Mesendoderm (in vitro differentiated cells): ENCODE measurements around the gene BRCA2.
"Not testable (repeated sequence)": the region's sequence is repeated elsewhere in the genome, so short reads cannot be mapped to it uniquely, and the experiment has no call there.

Experiments
- DNase-seq: peaks from one replicate; pipeline ENCODE4 v3.0.0; 2013
- H2AK5ac ChIP-seq: 2 replicates; pipeline ENCODE4 v1.6.1; 2013; ENCODE audit warnings: low read length, inconsistent platforms
- H2BK120ac ChIP-seq: 2 replicates; pipeline ENCODE4 v1.6.1; 2013; ENCODE audit warnings: low read depth, mild to moderate bottlenecking, low read length, moderate library complexity, mixed read lengths
- H2BK15ac ChIP-seq: replicated peaks from 2 replicates; pipeline ENCODE4 v1.6.1; 2013; ENCODE audit warnings: low read depth, mild to moderate bottlenecking, moderate library complexity
- H2BK5ac ChIP-seq: 2 replicates; pipeline ENCODE4 v1.6.1; 2013; ENCODE audit warnings: low read length, inconsistent platforms
- H3K18ac ChIP-seq: 2 replicates; pipeline ENCODE4 v1.6.1; 2013; ENCODE audit warnings: mild to moderate bottlenecking, low read length, mixed read lengths
- H3K23ac ChIP-seq: one replicate; pipeline ENCODE4 v1.6.1; 2013; ENCODE audit warnings: low read length
- H3K27ac ChIP-seq: 2 replicates; pipeline ENCODE4 v1.5.1; 2013; ENCODE audit warnings: low read depth, mild to moderate bottlenecking, inconsistent platforms, low read length, moderate library complexity
- H3K27me3 ChIP-seq: 2 replicates; pipeline ENCODE4 v1.6.1; 2013; ENCODE audit warnings: low read length, control low read depth, mild to moderate bottlenecking, inconsistent platforms; ENCODE audit not compliant: insufficient read depth, poor library complexity
- H3K36me3 ChIP-seq: 2 replicates; pipeline ENCODE4 v1.6.1; 2013; ENCODE audit warnings: low read length, inconsistent platforms; ENCODE audit not compliant: control insufficient read depth, insufficient read depth
- H3K4ac ChIP-seq: one replicate; pipeline ENCODE4 v1.6.1; 2013; ENCODE audit warnings: low read depth, mild to moderate bottlenecking, low read length, moderate library complexity
- H3K4me1 ChIP-seq: 2 replicates; pipeline ENCODE4 v1.6.1; 2013; ENCODE audit warnings: low read depth, low read length, inconsistent platforms; ENCODE audit not compliant: control insufficient read depth
- H3K4me2 ChIP-seq: 2 replicates; pipeline ENCODE4 v1.6.1; 2013; ENCODE audit warnings: low read length
- H3K4me3 ChIP-seq: 2 replicates; pipeline ENCODE4 v1.5.1; 2013; ENCODE audit warnings: mild to moderate bottlenecking, low read length
- H3K56ac ChIP-seq: one replicate; pipeline ENCODE4 v1.6.1; 2013; ENCODE audit warnings: low read length
- H3K79me1 ChIP-seq: 2 replicates; pipeline ENCODE4 v1.6.1; 2013; ENCODE audit warnings: low read length, inconsistent platforms
- H3K79me2 ChIP-seq: 2 replicates; pipeline ENCODE4 v1.6.1; 2013; ENCODE audit warnings: mild to moderate bottlenecking, low read length; ENCODE audit not compliant: control insufficient read depth, insufficient read depth
- H3K9ac ChIP-seq: 2 replicates; pipeline ENCODE4 v1.6.1; 2013; ENCODE audit warnings: low read length, inconsistent platforms
- H4K5ac ChIP-seq: one replicate; pipeline ENCODE4 v1.6.1; 2013; ENCODE audit warnings: low read length
- H4K8ac ChIP-seq: one replicate; pipeline ENCODE4 v1.6.1; 2013; ENCODE audit warnings: low read depth, mild to moderate bottlenecking, control low read depth, low read length, moderate library complexity
- WGBS: extraction: QIAGEN DNeasy Blood & Tissue Kit; methylation state at CpG from one replicate; pipeline ENCODE4 v1.1.7; 2013; ENCODE audit warnings: low lambda C conversion rate, missing lambda C conversion rate; ENCODE audit not compliant: insufficient coverage; ENCODE audit errors: extremely low coverage; 5-methylcytosine and 5-hydroxymethylcytosine counted together

Gene BRCA2

GRCh38 chr13:32350839-32351441 lies 35.6 kb downstream of the BRCA2 start:
- H3K23ac ChIP-seq, H3K27ac ChIP-seq, H3K4me2 ChIP-seq, H3K79me2 ChIP-seq, H2BK15ac ChIP-seq, H3K27me3 ChIP-seq, H3K56ac ChIP-seq, H2BK120ac ChIP-seq, H4K5ac ChIP-seq, H3K79me1 ChIP-seq, H3K4me3 ChIP-seq, H4K8ac ChIP-seq, H2AK5ac ChIP-seq, H3K18ac ChIP-seq, H2BK5ac ChIP-seq, DNase-seq, H3K36me3 ChIP-seq, H3K4me1 ChIP-seq, H3K9ac ChIP-seq, H3K4ac ChIP-seq: not testable (repeated sequence)
- WGBS, result no CpG with 5 or more reads among the region's 15 CpGs

GRCh38 chr13:32354040-32354439 lies 38.7 kb downstream of the BRCA2 start:
- H2BK120ac ChIP-seq, result no peak overlapping the region
- no peaks in the 10 kb centered on the region for H3K79me2 ChIP-seq
- no peaks in the 10 kb centered on the region for H3K36me3 ChIP-seq
- H2AK5ac ChIP-seq, result no peak overlapping the region
- no peak for DNase-seq
- H3K27me3 ChIP-seq, result no peaks in the 10 kb centered on the region
- H3K23ac ChIP-seq, result no peak overlapping the region
- H2BK15ac ChIP-seq, result no peak overlapping the region
- H3K4me2 ChIP-seq, result no peak overlapping the region
- no peak overlapping the region for H2BK5ac ChIP-seq
- no peak overlapping the region for H4K8ac ChIP-seq
- no peak overlapping the region for H3K27ac ChIP-seq
- no peak overlapping the region for H3K18ac ChIP-seq
- H3K9ac ChIP-seq, result no peak overlapping the region
- no peak overlapping the region for H3K4me3 ChIP-seq
- H3K79me1 ChIP-seq, result no peaks in the 10 kb centered on the region
- H3K56ac ChIP-seq, result no peak overlapping the region
- H3K4ac ChIP-seq, result no peak overlapping the region
- no peak overlapping the region for H4K5ac ChIP-seq
- H3K4me1 ChIP-seq, result no peaks in the 10 kb centered on the region
- no CpG with 5 or more reads among the region's 1 CpG for WGBS

- not testable (repeated sequence) for H3K23ac ChIP-seq, H2BK5ac ChIP-seq, DNase-seq, H3K79me1 ChIP-seq, H4K5ac ChIP-seq, H3K4me2 ChIP-seq, H3K79me2 ChIP-seq, H3K4me1 ChIP-seq, H3K18ac ChIP-seq, H3K27me3 ChIP-seq, H3K36me3 ChIP-seq, H3K27ac ChIP-seq, H2AK5ac ChIP-seq, H2BK15ac ChIP-seq, H3K9ac ChIP-seq, H2BK120ac ChIP-seq, H3K56ac ChIP-seq, H3K4me3 ChIP-seq, H3K4ac ChIP-seq, H4K8ac ChIP-seq
- WGBS, result no CpG with 5 or more reads among the region's 8 CpGs
These were observed 40.6 kb downstream of the BRCA2 start for GRCh38 chr13:32355935-32356334.

- DNase-seq, result no peak
- no peak overlapping the region for H4K8ac ChIP-seq
- H3K23ac ChIP-seq, result no peak overlapping the region
- no peak overlapping the region for H3K27ac ChIP-seq
- no peak overlapping the region for H3K56ac ChIP-seq
- WGBS, result no CpG with 5 or more reads among the region's 2 CpGs
- no peaks in the 10 kb centered on the region for H3K79me2 ChIP-seq
- no peak overlapping the region for H3K4ac ChIP-seq
- H3K36me3 ChIP-seq, result peaks cover 4% of the 10 kb centered on the region
- H3K27me3 ChIP-seq, result no peaks in the 10 kb centered on the region
- no peaks in the 10 kb centered on the region for H3K79me1 ChIP-seq
- H2BK15ac ChIP-seq, result no peak overlapping the region
- H3K9ac ChIP-seq, result no peak overlapping the region
- no peaks in the 10 kb centered on the region for H3K4me1 ChIP-seq
- no peak overlapping the region for H4K5ac ChIP-seq
- no peak overlapping the region for H3K18ac ChIP-seq
- H2AK5ac ChIP-seq, result no peak overlapping the region
- H2BK5ac ChIP-seq, result no peak overlapping the region
- no peak overlapping the region for H2BK120ac ChIP-seq
- H3K4me2 ChIP-seq, result no peak overlapping the region
- H3K4me3 ChIP-seq, result no peak overlapping the region
These were observed 47.3 kb downstream of the BRCA2 start for GRCh38 chr13:32362574-32362973.

- no CpG with 5 or more reads among the region's 2 CpGs for WGBS
These were observed 55.5 kb downstream of the BRCA2 start for GRCh38 chr13:32370805-32371204.

More at GRCh38 chr13:32370805-32371204, 55.5 kb downstream of the BRCA2 start:
- H3K4me1 ChIP-seq, result no peaks in the 10 kb centered on the region
- no peaks in the 10 kb centered on the region for H3K27me3 ChIP-seq
- no peak overlapping the region for H2BK15ac ChIP-seq
- H3K4ac ChIP-seq, result no peak overlapping the region
- no peak overlapping the region for H3K4me3 ChIP-seq
- H2AK5ac ChIP-seq, result no peak overlapping the region
- H3K18ac ChIP-seq, result no peak overlapping the region
- DNase-seq, result no peak
- no peak overlapping the region for H3K27ac ChIP-seq
- H3K9ac ChIP-seq, result no peak overlapping the region
- H4K8ac ChIP-seq, result no peak overlapping the region
- no peaks in the 10 kb centered on the region for H3K36me3 ChIP-seq
- H3K4me2 ChIP-seq, result no peak overlapping the region
- H3K79me1 ChIP-seq, result no peaks in the 10 kb centered on the region
- H3K79me2 ChIP-seq, result no peaks in the 10 kb centered on the region
- H3K56ac ChIP-seq, result no peak overlapping the region
- no peak overlapping the region for H2BK5ac ChIP-seq
- H4K5ac ChIP-seq, result no peak overlapping the region
- H3K23ac ChIP-seq, result no peak overlapping the region
- H2BK120ac ChIP-seq, result no peak overlapping the region
